IPS-NIHi7 (cell line): Measurements from ENCODE around the gene TTC34.

Source experiments
- DNase-seq: peaks from one replicate; pipeline ENCODE4 v3.0.0; 2012; ENCODE audit warnings: mixed read lengths; ENCODE audit errors: extremely low spot score

The TTC34 gene

GRCh38 chr1:2642131-2642559 is 159.3 kb downstream of the TTC34 start:
- no peak for DNase-seq

DNA sequence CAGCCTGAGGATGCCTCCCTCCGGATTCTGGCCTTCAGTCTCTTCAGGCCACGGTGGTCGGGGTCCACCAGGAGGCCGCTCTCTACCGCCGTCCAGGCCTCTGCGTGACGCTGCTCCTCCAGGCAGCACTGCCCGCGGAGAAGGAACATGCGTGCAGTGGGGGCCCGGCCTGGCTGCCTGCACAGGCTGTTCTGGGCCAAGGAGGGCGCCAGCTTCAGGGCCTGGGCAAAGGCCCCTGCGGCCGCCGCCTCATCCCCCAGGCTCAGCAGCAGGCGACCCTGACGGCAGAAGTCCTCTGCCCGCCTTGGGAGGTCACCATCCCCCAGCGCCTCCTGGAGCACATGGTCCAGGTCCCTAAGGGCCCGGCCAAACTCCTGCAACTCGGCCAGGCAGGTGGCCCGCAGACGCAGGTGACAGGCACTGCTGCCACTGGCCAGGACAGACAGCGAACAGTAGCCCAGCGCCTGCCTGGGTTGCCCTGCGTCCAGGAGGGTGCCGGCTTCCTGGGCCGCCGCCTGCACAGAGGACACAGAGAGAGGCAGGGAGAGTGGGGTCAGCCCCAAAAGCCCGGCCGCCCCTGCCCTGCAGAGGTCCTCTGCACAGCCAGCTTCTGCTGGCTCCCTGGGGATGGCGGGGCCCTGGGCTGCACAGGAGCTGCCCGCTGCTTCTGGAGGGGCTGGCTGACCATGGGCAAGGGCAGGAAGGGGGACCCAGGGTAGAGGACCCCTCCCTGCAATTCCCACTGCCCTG is 159.9 kb downstream of the TTC34 start:
- no peak for DNase-seq

GRCh38 chr1:2640626-2641025 is 160.9 kb downstream of the TTC34 start:
- DNase-seq = no peak

- no peak for DNase-seq
Observed at GRCh38 chr1:2639607-2640521, 161.6 kb downstream of the TTC34 start.

DNA sequence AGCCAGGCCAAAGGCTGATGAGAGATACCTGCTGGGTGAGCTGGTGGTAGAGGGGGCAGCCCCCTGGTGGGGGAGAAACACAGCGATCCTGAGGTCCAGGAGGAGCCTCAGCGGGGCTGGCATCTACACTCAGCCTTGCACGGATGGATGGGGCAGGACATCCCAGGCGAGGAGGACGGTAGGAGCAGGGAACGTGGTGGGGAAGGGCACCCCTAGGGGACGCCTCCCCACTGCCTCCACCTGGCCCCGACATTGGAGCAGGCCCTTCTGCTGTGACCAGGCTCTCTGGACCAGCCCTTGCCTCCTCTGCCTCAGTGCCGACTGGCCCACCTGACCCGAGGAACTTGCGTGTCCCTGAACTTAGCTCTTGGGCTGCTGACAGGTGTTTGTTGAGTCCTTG is 162.3 kb downstream of the TTC34 start:
- DNase-seq = no peak

DNA sequence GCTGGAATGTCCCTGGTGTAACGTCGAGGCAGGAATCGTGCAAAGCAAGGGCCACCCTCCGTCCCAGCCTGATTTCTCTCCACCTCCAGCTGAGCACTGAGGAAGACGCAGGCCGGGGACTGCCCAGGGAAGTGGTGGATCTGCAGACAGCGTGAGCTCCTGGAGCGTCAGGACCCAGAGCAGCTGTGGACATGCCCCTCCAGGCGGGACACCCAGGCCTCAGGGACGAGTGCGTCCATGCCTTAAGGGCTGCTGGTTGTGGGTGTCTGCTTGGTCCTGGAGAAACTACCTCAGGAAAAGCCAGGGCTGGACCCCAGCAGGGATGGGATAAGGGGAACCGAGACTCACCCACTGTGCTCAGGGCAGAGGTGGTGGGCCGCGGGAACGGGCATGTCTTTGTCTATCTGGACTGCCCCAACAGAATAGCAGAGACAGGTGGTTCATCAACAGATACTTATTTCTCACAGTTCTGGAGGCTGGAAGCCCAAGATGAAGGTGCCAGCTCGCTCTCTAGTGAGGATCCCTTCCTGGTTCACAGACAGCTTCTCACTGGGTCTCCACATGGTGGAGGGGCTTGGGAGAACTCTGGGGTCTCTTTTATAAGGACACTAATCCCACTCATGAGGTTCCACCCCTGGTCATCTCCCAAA is 162.9 kb downstream of the TTC34 start:
- no peak for DNase-seq

- DNase-seq = no peak
Observed at GRCh38 chr1:2637442-2638145, 163.9 kb downstream of the TTC34 start.

GRCh38 chr1:2636733-2637132 is 164.8 kb downstream of the TTC34 start:
- DNase-seq = no peak

DNA sequence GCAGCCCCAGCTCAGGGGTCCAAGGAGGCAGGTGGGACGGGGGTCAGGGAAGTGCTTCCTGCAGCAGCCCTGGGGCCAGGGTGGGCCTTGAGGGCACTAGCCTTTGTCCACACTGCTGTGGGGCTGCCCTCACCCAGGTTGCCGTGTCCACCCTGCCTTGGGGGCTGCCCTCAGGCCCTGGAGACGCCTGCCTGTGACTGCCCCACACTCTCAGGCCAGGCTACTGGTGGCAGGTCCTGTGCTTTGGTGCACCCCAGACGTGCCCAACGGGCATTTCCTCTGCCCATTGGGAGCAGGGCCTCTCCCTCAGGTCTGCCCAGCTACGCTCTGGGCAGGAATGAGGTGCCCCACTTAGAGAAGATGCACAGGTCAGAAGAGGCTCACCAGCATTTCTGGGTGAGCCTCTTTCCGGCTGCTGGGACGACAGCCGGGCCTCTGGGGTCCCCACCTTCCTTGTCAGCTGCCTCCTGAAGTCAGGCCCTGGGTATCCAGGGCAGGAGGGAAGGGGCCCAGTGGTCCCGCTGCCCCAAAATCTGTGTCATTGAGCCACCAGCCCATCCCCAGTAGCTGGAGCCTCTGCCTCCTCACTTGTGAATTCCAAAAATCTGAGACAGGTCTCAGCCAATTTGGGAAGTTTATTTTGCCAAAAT is 166.0 kb downstream of the TTC34 start:
- no peak for DNase-seq

DNA sequence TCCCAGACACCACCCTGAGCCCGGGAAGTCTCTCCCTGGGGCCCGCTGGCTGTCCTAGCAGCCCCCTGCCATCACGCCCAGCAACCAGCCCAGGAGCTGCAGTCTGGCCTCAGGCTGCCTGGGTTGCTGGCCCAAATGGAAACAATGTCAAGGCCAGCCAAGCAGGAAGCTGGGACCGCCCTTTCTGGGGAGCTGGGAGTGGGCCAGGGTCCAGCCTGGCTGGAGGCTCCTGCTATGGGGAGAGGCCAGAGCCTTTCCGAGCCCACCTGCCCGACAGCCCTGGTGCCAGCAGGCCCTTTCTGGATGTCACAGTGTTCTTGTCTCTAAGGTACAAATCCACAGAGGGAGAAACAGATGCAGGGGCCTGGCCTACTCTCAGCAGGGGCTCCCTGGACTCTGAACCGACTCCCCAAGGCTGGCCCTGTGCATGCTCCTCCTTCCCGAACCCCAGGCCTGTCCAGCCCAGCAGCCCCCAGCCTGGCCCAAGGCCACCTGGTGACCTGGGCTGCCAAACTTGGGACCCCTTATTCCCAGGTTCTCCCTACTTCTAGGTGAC is 167.5 kb downstream of the TTC34 start:
- no peak for DNase-seq

DNA sequence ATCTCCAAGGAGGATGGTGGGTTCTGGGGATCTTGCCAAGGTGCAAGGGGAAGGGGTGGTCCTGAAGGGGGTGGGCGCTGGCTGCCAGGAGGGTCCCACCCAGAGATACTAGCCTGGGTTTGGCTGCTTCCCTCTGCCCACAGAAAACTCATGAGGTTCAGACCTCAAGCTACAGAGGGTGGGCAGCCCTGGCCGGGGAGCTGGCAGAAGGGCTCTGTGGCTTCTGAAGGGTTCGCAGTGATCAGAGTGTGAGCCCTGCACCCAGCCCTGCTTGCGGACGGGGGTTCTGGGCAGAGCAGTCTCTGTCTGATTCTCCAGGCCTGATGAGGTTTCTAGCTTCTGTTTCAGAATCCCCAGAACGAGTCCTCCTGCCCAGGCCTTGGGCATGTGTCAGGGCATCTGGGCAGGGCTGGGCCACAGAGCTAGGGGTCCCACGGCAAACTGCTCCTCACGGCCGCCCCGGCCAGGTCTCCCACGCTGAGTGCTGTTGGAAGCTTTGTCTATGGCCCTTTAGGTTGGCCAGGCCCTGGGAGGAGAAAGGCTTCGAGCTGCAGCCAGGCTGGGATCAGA is 168.0 kb downstream of the TTC34 start:
- DNase-seq = no peak

- DNase-seq = peak; percentile 55
Observed at GRCh38 chr1:2632561-2633361, 168.7 kb downstream of the TTC34 start, which contains the start of gene MMEL1. TSS of gene MMEL1 (minus strand) at chr1:2633016. CDS start at chr1:2629484, 3,532 bp downstream.

GRCh38 chr1:2632051-2632430 is 169.5 kb downstream of the TTC34 start:
- DNase-seq = no peak

GRCh38 chr1:2631136-2632050 is 170.1 kb downstream of the TTC34 start:
- DNase-seq = no peak

- no peak for DNase-seq
Observed at GRCh38 chr1:2630498-2631135, 170.9 kb downstream of the TTC34 start.

GRCh38 chr1:2629627-2630497 is 171.6 kb downstream of the TTC34 start:
- no peak for DNase-seq
